Endodermal cell (in vitro differentiated cells): ENCODE measurements around the gene NFIX. TPM values are rescaled to one million over a fixed set of nuclear protein-coding genes. Genes with fewer than 3 reads are reported as not detected.
A peak's percentile ranks its signal among the peaks of the same experiment; 100 is the strongest.

Source experiments
- DNase-seq: peaks from one replicate; pipeline ENCODE4 v3.0.0-alpha.2; 2017
- H3K27ac ChIP-seq: 2 replicates; pipeline ENCODE4 v1.5.1; 2013; ENCODE audit warnings: mild to moderate bottlenecking, low read depth, low read length, moderate library complexity
- H3K27me3 ChIP-seq: 2 replicates; pipeline ENCODE4 v1.6.1; 2013; ENCODE audit warnings: mild to moderate bottlenecking, low read length, moderate library complexity; ENCODE audit not compliant: insufficient read depth, control insufficient read depth, poor library complexity, severe bottlenecking
- H3K36me3 ChIP-seq: 2 replicates; pipeline ENCODE4 v1.7.0; 2013; ENCODE audit warnings: mild to moderate bottlenecking, low read length, moderate library complexity; ENCODE audit not compliant: control insufficient read depth, insufficient read depth
- H3K4me1 ChIP-seq: one replicate; pipeline ENCODE4 v1.7.0; 2013; ENCODE audit warnings: low read length; ENCODE audit not compliant: control insufficient read depth, insufficient read depth
- H3K4me3 ChIP-seq: 2 replicates; pipeline ENCODE4 v1.5.1; 2013; ENCODE audit warnings: mild to moderate bottlenecking, low read length, moderate library complexity
- H3K9ac ChIP-seq: 2 replicates; pipeline ENCODE4 v1.6.1; 2013; ENCODE audit warnings: mild to moderate bottlenecking, low read length, moderate library complexity; ENCODE audit not compliant: poor library complexity, severe bottlenecking; ENCODE audit errors: extremely low read depth
- H3K9me3 ChIP-seq: 2 replicates; pipeline ENCODE4 v1.6.1; 2013; ENCODE audit warnings: mild to moderate bottlenecking, low read length, moderate library complexity; ENCODE audit not compliant: control insufficient read depth
- H3K27ac Mint-ChIP-seq: 2 replicates; pipeline ENCODE4 v1.8.0; 2020; ENCODE audit warnings: mixed read lengths
- H3K27me3 Mint-ChIP-seq: 2 replicates; pipeline ENCODE4 v1.8.0; 2021; ENCODE audit warnings: mild to moderate bottlenecking, mixed read lengths; ENCODE audit not compliant: insufficient read depth
- H3K36me3 Mint-ChIP-seq: 2 replicates; pipeline ENCODE4 v1.8.0; 2020; ENCODE audit warnings: low read depth, mixed read lengths
- H3K4me1 Mint-ChIP-seq: 2 replicates; pipeline ENCODE4 v1.8.0; 2020; ENCODE audit warnings: mixed read lengths
- H3K4me3 Mint-ChIP-seq: 2 replicates; pipeline ENCODE4 v1.8.0; 2020; ENCODE audit warnings: mild to moderate bottlenecking, moderate library complexity, mixed read lengths
- H3K9me3 Mint-ChIP-seq: 2 replicates; pipeline ENCODE4 v1.8.0; 2020; ENCODE audit warnings: mild to moderate bottlenecking, mixed read lengths
- WGBS, 2 experiments: methylation state at CpG; one replicate each; pipeline versions ENCODE4 v1.1.5 to v1.1.7; 2013; ENCODE audit warnings: missing lambda C conversion rate in 2 of 2, mixed read lengths in 1 of 2; ENCODE audit not compliant: insufficient coverage in 1 of 2, insufficient read length in 1 of 2; 5-methylcytosine and 5-hydroxymethylcytosine counted together
- total RNA-seq, 2 donors: library from RNA; stranded (reverse); fragmentation: NEBNext Ultra II Directional in 1 of 2; extraction: Animal tissue kit (Norgen Biotek cat#: 25700) in 1 of 2; gene quantifications; 2 replicates in 1 of 2; 3 replicates in 1 of 2; pipeline ENCODE4 v1.2.1, GENCODE V29; 2021
- TF ChIP-seq, protein P1 (sequence below): fragments of 200-600 bp; sonication (generic); conservative IDR thresholded peaks from 2 replicates; pipeline ENCODE4 v1.5.0; 2021; ENCODE audit warnings: antibody characterized with exemption, mild to moderate bottlenecking

NFIX gene
- total RNA-seq, 2 donors from 2014 or later = 0.22 to 0.40 TPM

- peak; percentile 51 for DNase-seq
- Histone ChIP-seq H3K36me3 (no peaks in the 10 kb centered on the region), H3K9ac (no peak overlapping the region), H3K4me3 (no peak overlapping the region), H3K9me3 (no peaks in the 10 kb centered on the region), H3K4me1 (peaks cover 10% of the 10 kb centered on the region), H3K27ac (no peak overlapping the region), H3K27me3 (no peaks in the 10 kb centered on the region)
- 69 to 86% methylated on average over 5 to 12 of the region's 12 CpGs for WGBS, 2 experiments
- H3K4me1 Mint-ChIP-seq = peaks cover 29% of the 10 kb centered on the region
- no peaks in the 10 kb centered on the region for H3K36me3 Mint-ChIP-seq
- no peak overlapping the region for H3K27ac Mint-ChIP-seq
- TF ChIP-seq, protein P1, sequence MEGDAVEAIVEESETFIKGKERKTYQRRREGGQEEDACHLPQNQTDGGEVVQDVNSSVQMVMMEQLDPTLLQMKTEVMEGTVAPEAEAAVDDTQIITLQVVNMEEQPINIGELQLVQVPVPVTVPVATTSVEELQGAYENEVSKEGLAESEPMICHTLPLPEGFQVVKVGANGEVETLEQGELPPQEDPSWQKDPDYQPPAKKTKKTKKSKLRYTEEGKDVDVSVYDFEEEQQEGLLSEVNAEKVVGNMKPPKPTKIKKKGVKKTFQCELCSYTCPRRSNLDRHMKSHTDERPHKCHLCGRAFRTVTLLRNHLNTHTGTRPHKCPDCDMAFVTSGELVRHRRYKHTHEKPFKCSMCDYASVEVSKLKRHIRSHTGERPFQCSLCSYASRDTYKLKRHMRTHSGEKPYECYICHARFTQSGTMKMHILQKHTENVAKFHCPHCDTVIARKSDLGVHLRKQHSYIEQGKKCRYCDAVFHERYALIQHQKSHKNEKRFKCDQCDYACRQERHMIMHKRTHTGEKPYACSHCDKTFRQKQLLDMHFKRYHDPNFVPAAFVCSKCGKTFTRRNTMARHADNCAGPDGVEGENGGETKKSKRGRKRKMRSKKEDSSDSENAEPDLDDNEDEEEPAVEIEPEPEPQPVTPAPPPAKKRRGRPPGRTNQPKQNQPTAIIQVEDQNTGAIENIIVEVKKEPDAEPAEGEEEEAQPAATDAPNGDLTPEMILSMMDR = no peak
- peaks cover 35% of the 10 kb centered on the region for H3K27me3 Mint-ChIP-seq
- H3K9me3 Mint-ChIP-seq = no peaks in the 10 kb centered on the region
- H3K4me3 Mint-ChIP-seq = no peak overlapping the region
Observed at GRCh38 chr19:13078897-13079541, 83.7 kb downstream of the NFIX start.

GRCh38 chr19:13079542-13079986, 84.3 kb downstream of the NFIX start:
- no peak overlapping the region for H3K27ac Mint-ChIP-seq
- DNase-seq = peak; percentile 50
- no peak overlapping the region for H3K4me3 Mint-ChIP-seq
- no peak overlapping the region for H3K27ac ChIP-seq
- WGBS, 2 experiments = 88 to 90% methylated on average over 11 to 16 of the region's 16 CpGs
- H3K9me3 ChIP-seq = no peaks in the 10 kb centered on the region
- TF ChIP-seq, protein P1 = no peak
- H3K4me1 ChIP-seq = peaks cover 10% of the 10 kb centered on the region
- no peaks in the 10 kb centered on the region for H3K36me3 Mint-ChIP-seq
- peaks cover 38% of the 10 kb centered on the region for H3K27me3 Mint-ChIP-seq
- no peak overlapping the region for H3K9ac ChIP-seq
- H3K9me3 Mint-ChIP-seq = no peaks in the 10 kb centered on the region
- peaks cover 29% of the 10 kb centered on the region for H3K4me1 Mint-ChIP-seq
- no peaks in the 10 kb centered on the region for H3K36me3 ChIP-seq
- no peak overlapping the region for H3K4me3 ChIP-seq
- H3K27me3 ChIP-seq = no peaks in the 10 kb centered on the region

DNA sequence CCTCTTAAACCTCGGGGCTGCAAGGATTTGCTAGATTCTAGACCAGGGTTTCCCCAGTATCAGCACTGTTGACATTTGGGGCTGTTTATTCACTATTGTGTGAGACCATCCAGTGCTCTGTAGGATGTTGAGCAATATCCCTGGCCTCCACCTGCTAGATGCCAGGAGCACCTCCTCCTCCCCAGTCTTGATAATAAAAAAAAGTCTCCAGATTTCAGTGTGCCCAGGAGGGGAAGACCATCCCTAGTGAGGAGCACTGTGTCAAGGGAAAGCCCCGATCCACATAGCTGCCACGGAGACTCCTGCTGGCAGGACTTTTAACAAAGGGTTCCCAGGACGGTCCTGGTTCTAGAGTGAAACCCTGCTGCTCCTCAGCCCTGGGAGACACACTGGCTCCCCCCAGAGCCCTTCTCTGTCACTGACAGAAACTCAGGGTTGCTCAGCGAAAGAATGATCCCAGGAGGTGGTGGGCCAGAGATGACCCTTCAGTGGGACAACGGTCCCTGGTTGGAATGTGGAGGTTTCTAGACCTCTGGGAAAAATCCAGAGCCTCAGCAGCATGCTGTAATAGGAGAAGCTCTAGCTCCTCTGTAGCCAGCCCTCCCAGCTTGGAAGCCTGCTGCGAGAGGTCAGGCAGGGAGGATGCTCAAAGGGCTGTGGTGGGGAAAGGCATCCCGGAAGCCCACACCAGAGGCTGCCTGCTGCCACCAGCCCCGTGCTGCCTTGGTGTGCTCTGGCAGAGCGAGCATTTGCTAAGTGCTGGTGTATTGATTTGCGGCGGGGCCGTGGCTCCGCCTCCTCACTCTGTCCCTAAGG, 87.1 kb downstream of the NFIX start:
- H3K4me1 Mint-ChIP-seq = peaks cover 26% of the 10 kb centered on the region

More for the DNA sequence above, 87.1 kb downstream of the NFIX start:
- WGBS, 2 experiments = 47 to 50% methylated on average over 11 to 14 of the region's 14 CpGs
- Mint-ChIP-seq H3K36me3 (no peaks in the 10 kb centered on the region), H3K9me3 (no peaks in the 10 kb centered on the region), H3K27me3 (peaks cover 38% of the 10 kb centered on the region), H3K4me3 (no peak overlapping the region), H3K27ac (no peak overlapping the region)
- Histone ChIP-seq H3K27me3 (peaks cover 15% of the 10 kb centered on the region), H3K4me3 (no peak overlapping the region), H3K9me3 (no peaks in the 10 kb centered on the region), H3K4me1 (peaks cover 10% of the 10 kb centered on the region), H3K9ac (no peak overlapping the region), H3K36me3 (no peaks in the 10 kb centered on the region), H3K27ac (peak overlapping the region; percentile 25)
- peak; percentile 85 for DNase-seq
- TF ChIP-seq, protein P1 = peak; percentile 75
